GM12864 (cell line): Measurements from ENCODE around the gene CLEC2L.

Source experiments
- DNase-seq: peaks from one replicate; pipeline ENCODE4 v3.0.0-alpha.2; 2011; ENCODE audit warnings: low read depth
- H3K4me3 ChIP-seq: 2 replicates; pipeline ENCODE4 v1.5.1; 2011; ENCODE audit warnings: mild to moderate bottlenecking, low read depth, low read length, control low read depth
- TF ChIP-seq, protein P1 (sequence below): IDR thresholded peaks from 2 replicates; pipeline ENCODE4 v1.5.1; 2011; ENCODE audit warnings: low read depth, mild to moderate bottlenecking, moderate library complexity, low read length, control low read depth, inconsistent platforms; ENCODE audit errors: missing control alignments

The CLEC2L gene

GRCh38 chr7:139562961-139563565, 39.6 kb downstream of the CLEC2L start:
- no peak overlapping the region for H3K4me3 ChIP-seq
- TF ChIP-seq, protein P1, sequence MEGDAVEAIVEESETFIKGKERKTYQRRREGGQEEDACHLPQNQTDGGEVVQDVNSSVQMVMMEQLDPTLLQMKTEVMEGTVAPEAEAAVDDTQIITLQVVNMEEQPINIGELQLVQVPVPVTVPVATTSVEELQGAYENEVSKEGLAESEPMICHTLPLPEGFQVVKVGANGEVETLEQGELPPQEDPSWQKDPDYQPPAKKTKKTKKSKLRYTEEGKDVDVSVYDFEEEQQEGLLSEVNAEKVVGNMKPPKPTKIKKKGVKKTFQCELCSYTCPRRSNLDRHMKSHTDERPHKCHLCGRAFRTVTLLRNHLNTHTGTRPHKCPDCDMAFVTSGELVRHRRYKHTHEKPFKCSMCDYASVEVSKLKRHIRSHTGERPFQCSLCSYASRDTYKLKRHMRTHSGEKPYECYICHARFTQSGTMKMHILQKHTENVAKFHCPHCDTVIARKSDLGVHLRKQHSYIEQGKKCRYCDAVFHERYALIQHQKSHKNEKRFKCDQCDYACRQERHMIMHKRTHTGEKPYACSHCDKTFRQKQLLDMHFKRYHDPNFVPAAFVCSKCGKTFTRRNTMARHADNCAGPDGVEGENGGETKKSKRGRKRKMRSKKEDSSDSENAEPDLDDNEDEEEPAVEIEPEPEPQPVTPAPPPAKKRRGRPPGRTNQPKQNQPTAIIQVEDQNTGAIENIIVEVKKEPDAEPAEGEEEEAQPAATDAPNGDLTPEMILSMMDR = no peak
- DNase-seq = no peak

- DNase-seq = no peak
- TF ChIP-seq, protein P1 = no peak
- H3K4me3 ChIP-seq = no peak overlapping the region
These were observed 40.4 kb downstream of the CLEC2L start for GRCh38 chr7:139563856-139564255.

- H3K4me3 ChIP-seq = no peak overlapping the region
- DNase-seq = no peak
- TF ChIP-seq, protein P1 = no peak
These were observed 42.6 kb downstream of the CLEC2L start for GRCh38 chr7:139566075-139566474.

DNA sequence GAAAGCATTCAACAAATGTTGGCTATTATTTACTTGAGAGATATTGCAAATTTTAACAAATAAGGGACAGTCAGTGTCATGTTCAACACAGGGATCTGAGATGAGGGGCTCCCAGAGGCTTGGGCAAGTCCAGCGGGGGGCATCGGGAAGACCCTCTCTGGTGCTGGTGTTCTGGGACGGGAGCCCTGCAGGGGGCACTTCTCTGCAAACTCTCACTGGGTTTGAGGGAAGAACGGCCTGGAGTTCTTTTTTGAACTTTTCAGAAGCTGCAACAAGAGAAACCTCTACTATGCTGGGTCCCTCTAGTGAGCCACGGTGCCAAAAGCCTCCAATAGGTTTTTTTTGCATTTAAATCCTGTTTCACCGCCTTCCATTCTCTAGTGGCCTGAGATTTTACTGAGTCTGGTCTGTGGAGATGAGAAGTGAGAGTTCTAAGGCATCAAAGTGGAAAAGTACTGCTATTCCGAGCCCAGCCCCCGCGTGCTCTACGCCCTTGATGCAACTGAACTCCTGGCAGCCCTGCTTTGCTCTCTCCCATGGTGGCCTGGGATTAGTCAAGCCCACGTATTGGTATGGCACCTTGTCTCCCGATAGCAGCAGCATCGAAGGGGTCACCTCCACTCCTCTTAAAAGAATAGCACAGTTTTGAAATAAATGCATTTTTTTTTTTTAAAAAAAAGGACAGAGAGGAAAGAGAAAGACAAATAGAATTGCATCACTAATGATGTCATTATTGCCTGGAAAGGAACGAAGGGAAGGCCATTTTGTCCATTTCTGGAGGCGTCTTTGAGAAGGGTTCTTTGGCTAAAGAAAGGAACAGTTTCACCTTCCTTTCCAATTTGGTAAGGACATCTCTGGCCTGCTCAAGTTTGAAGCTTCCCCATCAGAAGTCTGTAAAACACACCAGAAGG, 43.5 kb downstream of the CLEC2L start:
- no peak for DNase-seq
- TF ChIP-seq, protein P1 = no peak
- H3K4me3 ChIP-seq = no peak overlapping the region

GRCh38 chr7:139567647-139568345, 44.3 kb downstream of the CLEC2L start:
- no peak overlapping the region for H3K4me3 ChIP-seq
- TF ChIP-seq, protein P1 = no peak
- DNase-seq = no peak

GRCh38 chr7:139568346-139568675, 44.8 kb downstream of the CLEC2L start:
- TF ChIP-seq, protein P1 = no peak
- no peak overlapping the region for H3K4me3 ChIP-seq

More at GRCh38 chr7:139568346-139568675, 44.8 kb downstream of the CLEC2L start:
- DNase-seq = no peak
